ENCODE measurements around the gene ENO1. TPM values are rescaled to one million over a fixed set of nuclear protein-coding genes. Genes with fewer than 3 reads are reported as not detected.
A peak's percentile ranks its signal among the peaks of the same experiment; 100 is the strongest.
"Not testable (repeated sequence)": the region's sequence is repeated elsewhere in the genome, so short reads cannot be mapped to it uniquely, and the experiment has no call there.

Gene ENO1
- 100 to 1,000 TPM; 570 to 767 TPM for total RNA-seq

DNA sequence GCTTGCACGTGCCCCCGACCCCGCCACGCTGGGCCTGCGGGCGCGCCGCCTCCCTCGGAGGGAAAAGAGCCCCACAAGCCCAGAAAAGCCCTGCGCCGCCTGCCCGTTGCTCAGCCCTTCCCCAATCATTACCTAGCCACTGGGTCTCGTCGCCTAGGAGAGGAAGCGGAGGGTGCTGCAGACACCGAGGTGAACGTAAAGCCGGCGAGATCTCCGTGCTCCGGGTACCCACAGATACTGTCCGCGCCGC lies at the start of gene ENO1:
Gene ENO1, minus strand, starts transcription at position 239 of the 250 bp plus-strand sequence. CDS start 3,778 bp downstream, outside the sequence.
- H3K27me3 ChIP-seq (replicated peaks; ENCODE audit: insufficient read depth) = no peaks in the 10 kb centered on the region
- H3K27ac ChIP-seq = peak within 1 kb of the TSS; percentile 98 to 99
- peaks cover 43 to 57% of the 10 kb centered on the region in 2 donors for H3K4me1 ChIP-seq (ENCODE audit: control insufficient read depth in 1 of 2, low read depth in 2 of 2)
- no peak for DNase-seq (ENCODE audit: low spot score)
- peaks cover 5% of the 10 kb centered on the region for H3K36me3 ChIP-seq
- no peak for ATAC-seq (ENCODE audit: insufficient number of reproducible peaks, low FRiP score, low read depth)
- TF ChIP-seq, protein P1, sequence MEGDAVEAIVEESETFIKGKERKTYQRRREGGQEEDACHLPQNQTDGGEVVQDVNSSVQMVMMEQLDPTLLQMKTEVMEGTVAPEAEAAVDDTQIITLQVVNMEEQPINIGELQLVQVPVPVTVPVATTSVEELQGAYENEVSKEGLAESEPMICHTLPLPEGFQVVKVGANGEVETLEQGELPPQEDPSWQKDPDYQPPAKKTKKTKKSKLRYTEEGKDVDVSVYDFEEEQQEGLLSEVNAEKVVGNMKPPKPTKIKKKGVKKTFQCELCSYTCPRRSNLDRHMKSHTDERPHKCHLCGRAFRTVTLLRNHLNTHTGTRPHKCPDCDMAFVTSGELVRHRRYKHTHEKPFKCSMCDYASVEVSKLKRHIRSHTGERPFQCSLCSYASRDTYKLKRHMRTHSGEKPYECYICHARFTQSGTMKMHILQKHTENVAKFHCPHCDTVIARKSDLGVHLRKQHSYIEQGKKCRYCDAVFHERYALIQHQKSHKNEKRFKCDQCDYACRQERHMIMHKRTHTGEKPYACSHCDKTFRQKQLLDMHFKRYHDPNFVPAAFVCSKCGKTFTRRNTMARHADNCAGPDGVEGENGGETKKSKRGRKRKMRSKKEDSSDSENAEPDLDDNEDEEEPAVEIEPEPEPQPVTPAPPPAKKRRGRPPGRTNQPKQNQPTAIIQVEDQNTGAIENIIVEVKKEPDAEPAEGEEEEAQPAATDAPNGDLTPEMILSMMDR (IDR thresholded peaks at IDR 0.05) = no peak
- peak within 1 kb of the TSS; percentile 97 for H3K4me3 ChIP-seq
- H3K9me3 ChIP-seq = no peaks in the 10 kb centered on the region

DNA sequence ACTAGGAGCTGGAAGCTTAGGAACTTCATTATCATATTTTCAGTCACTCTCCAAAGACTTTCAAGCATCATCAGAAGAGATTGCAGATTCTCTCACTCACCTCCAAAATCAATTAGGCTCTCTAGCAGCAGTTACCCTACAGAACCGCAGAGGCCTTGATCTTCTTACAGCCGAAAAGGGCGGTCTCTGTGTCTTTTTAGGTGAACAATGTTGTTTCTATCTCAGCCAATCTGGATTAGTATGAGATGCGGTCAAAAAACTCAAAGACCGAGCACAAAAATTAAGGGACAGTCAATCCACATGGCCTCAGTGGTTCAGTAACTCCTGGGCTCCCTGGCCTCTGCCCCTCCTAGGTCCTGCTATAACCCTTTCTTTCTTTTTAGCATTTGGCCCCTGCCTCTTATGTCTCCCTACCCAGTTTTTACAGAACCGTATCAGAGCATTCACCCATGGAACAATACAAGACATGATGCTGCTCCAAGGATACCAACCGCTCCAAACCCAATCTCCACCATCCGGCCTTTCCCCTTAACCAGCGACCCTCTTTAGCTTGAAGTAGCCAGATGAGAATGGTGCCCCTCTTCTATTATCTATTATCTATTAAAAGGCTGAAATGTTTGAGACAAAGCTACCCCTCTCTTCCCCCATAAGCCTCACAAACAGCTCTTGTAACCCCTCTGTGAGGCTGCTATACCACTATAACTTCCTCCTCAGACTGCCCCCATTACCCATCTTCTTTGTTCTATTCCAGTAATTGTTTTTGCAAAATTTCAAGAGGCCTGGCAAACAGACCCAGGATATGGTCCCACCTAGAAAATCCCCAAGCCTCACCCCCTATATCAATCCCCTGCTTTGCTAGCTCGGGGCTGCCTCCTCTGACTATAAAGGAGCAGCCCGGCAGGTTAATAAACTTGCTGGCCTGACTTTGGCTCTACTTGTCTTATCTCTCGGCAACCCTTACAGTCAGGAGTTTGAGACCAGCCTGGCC lies 48.5 kb upstream of the ENO1 start:
- no peak overlapping the region for H3K4me3 ChIP-seq
- DNase-seq (ENCODE audit: low spot score) = no peak
- TF ChIP-seq, protein P1 (IDR thresholded peaks at IDR 0.05) = no peak
- no peaks in the 10 kb centered on the region for H3K4me1 ChIP-seq (ENCODE audit: control insufficient read depth in 1 of 2, low read depth in 2 of 2)
- no peaks in the 10 kb centered on the region for H3K27me3 ChIP-seq (replicated peaks; ENCODE audit: insufficient read depth)
- H3K36me3 ChIP-seq = no peaks in the 10 kb centered on the region
- no peak for ATAC-seq (ENCODE audit: insufficient number of reproducible peaks, low FRiP score, low read depth)
- H3K27ac ChIP-seq = no peak overlapping the region
- H3K9me3 ChIP-seq = no peaks in the 10 kb centered on the region

DNA sequence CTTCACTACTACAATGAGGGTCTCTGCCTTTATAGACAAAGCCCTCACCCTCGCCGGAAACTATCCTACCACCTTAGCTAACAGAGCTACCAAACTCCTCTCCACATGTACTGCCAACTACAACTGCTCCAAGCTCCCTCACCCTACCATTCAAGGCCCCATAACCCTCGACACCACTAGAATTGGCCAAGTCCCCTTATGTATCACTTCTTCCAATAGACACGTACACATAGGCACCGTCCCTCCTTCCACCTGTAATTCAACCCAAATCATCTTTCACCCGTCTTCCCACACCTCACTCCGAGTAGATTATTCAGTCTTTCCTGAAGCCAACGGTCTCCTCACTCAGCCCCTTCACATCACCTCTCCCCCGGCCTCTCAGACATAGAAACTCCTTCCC lies 47.5 kb upstream of the ENO1 start:
- no peaks in the 10 kb centered on the region for H3K27me3 ChIP-seq (replicated peaks; ENCODE audit: insufficient read depth)
- TF ChIP-seq, protein P1 (IDR thresholded peaks at IDR 0.05) = no peak
- H3K4me1 ChIP-seq (ENCODE audit: control insufficient read depth in 1 of 2, low read depth in 2 of 2) = no peaks in the 10 kb centered on the region
- no peak overlapping the region for H3K27ac ChIP-seq
- H3K4me3 ChIP-seq = no peak overlapping the region
- DNase-seq (ENCODE audit: low spot score) (no peak), ATAC-seq (ENCODE audit: insufficient number of reproducible peaks, low FRiP score, low read depth) (no peak)
- no peaks in the 10 kb centered on the region for H3K36me3 ChIP-seq
- H3K9me3 ChIP-seq = no peaks in the 10 kb centered on the region

DNA sequence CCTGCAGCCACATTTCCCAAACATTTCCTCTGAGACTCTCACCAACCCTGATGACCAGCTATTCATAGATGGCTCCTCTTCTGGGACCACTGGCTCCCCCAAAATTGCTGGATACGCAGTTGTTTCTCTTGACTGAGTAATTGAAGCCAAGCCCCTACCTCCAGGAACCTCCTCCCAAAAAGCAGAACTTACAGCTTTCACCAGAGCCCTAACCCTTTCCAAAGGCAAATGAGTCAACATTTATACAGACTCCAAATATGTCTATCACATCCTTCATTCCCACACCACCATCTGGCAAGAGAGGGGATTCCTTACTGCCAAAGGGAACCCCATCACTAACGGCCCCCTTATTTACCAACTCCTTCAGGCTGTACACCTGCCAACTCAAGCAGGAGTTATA lies 46.9 kb upstream of the ENO1 start:
- DNase-seq (ENCODE audit: low spot score) (no peak), ATAC-seq (ENCODE audit: insufficient number of reproducible peaks, low FRiP score, low read depth) (no peak)
- no peaks in the 10 kb centered on the region for H3K4me1 ChIP-seq (ENCODE audit: control insufficient read depth in 1 of 2, low read depth in 2 of 2)
- H3K27me3 ChIP-seq (replicated peaks; ENCODE audit: insufficient read depth) = no peaks in the 10 kb centered on the region
- TF ChIP-seq, protein P1 (IDR thresholded peaks at IDR 0.05) = no peak
- H3K27ac ChIP-seq = no peak overlapping the region
- H3K4me3 ChIP-seq = no peak overlapping the region
- H3K9me3 ChIP-seq = no peaks in the 10 kb centered on the region
- H3K36me3 ChIP-seq = no peaks in the 10 kb centered on the region

DNA sequence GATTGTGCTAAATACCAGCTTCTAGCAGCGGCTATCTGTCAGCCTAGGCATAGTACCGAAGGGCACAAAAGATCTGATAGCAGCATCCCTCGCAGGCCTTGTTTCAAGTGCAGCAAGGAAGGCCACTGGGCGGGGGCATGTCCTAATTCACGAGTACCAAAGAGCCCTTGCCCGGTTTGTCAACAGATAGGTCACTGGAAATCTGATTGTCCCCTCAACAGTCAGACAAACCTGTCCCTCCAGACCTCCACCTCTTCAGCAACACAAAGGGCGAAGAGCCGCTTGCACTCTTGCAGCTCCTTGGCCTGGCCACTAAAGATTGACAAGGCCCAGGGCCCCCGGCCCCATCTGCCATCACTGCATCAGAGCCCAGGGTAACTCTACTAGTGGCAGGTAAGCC lies 44.5 kb upstream of the ENO1 start:
- no peaks in the 10 kb centered on the region for H3K4me1 ChIP-seq (ENCODE audit: control insufficient read depth in 1 of 2, low read depth in 2 of 2)
- DNase-seq (ENCODE audit: low spot score) (no peak), ATAC-seq (ENCODE audit: insufficient number of reproducible peaks, low FRiP score, low read depth) (no peak)
- no peak overlapping the region for H3K27ac ChIP-seq
- no peaks in the 10 kb centered on the region for H3K9me3 ChIP-seq
- no peaks in the 10 kb centered on the region for H3K36me3 ChIP-seq
- TF ChIP-seq, protein P1 (IDR thresholded peaks at IDR 0.05) = no peak
- H3K4me3 ChIP-seq = no peak overlapping the region
- H3K27me3 ChIP-seq (replicated peaks; ENCODE audit: insufficient read depth) = no peaks in the 10 kb centered on the region

DNA sequence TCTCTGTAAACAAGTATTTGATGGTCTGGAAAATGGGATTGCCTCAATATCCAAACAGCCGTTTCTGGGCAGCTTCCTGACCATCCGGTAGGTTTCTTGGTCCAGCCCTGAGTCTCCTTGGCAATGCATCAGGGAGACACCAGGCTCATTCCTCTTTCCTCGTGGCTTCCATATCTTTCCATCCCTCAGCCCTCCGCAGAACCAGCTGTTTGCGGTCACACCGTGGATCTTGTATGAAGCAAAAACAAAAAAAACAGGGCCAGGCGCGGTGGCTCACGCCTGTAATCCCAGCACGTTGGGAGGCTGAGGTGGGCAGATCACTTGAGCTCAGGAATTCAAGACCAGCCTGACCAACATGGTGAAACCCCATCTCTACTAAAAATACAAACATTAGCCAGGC lies 39.0 kb upstream of the ENO1 start:
- not testable (repeated sequence) for H3K4me3 ChIP-seq; H3K4me1 ChIP-seq (ENCODE audit: control insufficient read depth in 1 of 2, low read depth in 2 of 2); DNase-seq (ENCODE audit: low spot score); ATAC-seq (ENCODE audit: insufficient number of reproducible peaks, low FRiP score, low read depth); H3K27ac ChIP-seq; H3K9me3 ChIP-seq; H3K36me3 ChIP-seq; H3K27me3 ChIP-seq (replicated peaks; ENCODE audit: insufficient read depth)
